ENCODE data around the gene ITCH. TPM values are rescaled to one million over a fixed set of nuclear protein-coding genes. Genes with fewer than 3 reads are reported as not detected.
"Not testable (repeated sequence)": the region's sequence is repeated elsewhere in the genome, so short reads cannot be mapped to it uniquely, and the experiment has no call there.

ITCH gene
- total and polyA plus RNA-seq, 7 donors, result 16.3 to 60.6 (median 50.2) TPM

DNA sequence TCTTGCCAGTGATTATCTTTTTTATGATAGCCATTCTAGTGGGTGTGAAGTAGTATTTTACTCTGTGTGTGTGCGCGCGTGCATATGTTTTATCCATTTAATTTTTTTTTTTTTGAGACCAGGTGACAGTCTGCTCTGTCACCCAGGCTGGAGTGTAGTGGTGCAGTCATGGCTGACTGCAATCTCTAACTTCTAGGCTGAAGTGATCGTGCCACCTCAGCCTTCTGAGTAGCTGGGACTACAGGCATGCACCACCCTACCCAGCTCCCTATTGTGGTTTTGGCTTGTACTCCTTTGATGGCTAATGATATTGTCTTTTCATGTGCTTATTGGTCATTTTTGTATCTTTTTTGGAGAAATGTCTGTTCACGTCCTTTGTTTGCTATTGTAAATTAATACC is 33.3 kb downstream of the ITCH start:
- intact Hi-C loops (cut with DNase I), result no loop called here
- Histone ChIP-seq H3K9me3 (no peaks in the 10 kb centered on the region), H3K27ac (no peak overlapping the region), H3K4me1 (peaks cover 0 to 24% (median 6%) of the 10 kb centered on the region in 4 donors), H3K4me3 (no peak overlapping the region), H3K36me3 (peaks cover 0 to 37% (median 3%) of the 10 kb centered on the region in 4 donors), H3K27me3 (no peaks in the 10 kb centered on the region)
- WGBS, 2 donors, result 80 to 88% methylated on average over 5 of the region's 5 CpGs
- TF ChIP-seq POLR2AphosphoS5 (IDR thresholded peaks at IDR 0.05), result no peak
- no peak for DNase-seq

DNA sequence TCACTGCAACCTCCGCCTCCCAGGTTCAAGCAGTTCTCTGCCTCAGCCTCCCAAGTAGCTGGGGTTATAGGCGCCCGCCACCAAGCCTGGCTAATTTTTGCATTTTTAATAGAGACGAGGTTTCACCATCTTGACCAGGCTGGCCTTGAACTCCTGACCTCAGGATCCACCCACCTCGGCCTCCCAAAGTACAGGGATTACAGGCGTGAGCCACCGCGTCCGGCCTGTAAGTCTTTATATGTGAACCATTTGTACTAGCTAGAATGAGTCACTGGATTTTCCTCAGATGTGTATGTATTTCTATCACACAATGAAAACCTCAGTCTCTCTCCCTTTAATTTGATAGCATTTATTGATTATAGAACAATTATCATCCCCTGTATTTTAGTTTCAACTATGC is 34.0 kb downstream of the ITCH start:
- no peak for DNase-seq
- H3K36me3 ChIP-seq, result peaks cover 0 to 37% (median 3%) of the 10 kb centered on the region in 4 donors
- H3K4me1 ChIP-seq, result peaks cover 0 to 26% (median 7%) of the 10 kb centered on the region in 4 donors
- intact Hi-C loops (cut with DNase I), result no loop called here
- H3K27me3 ChIP-seq, result no peaks in the 10 kb centered on the region
- H3K9me3 ChIP-seq, result no peaks in the 10 kb centered on the region
- 92 to 95% methylated on average over 9 of the region's 9 CpGs for WGBS, 2 donors
- TF ChIP-seq POLR2A (IDR thresholded peaks at IDR 0.05) (no peak), EP300 (IDR thresholded peaks at IDR 0.05) (no peak)
- H3K27ac ChIP-seq, result peak overlapping the region in 2 of 4 donors; percentile 13 to 44
- H3K4me3 ChIP-seq, result no peak overlapping the region

DNA sequence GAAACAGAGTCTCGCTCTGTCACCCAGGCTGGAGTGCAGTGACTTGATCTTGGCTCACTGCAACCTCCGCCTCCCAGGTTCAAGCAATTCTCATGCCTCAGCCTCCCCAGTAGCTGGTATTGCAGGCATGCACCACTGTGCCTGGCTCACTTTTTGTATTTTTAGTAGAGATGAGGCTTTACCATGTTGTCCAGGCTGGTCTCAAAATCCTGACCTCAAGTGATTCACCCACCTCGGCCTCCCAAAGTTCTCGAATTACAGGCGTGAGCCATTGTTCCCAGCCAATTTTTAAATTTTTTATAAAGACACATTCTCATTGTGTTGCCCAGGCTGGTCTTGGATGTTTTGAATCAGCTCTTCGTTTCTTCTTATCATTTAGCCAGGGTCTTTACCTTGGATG is 37.7 kb downstream of the ITCH start:
- WGBS, 2 donors, result 93 to 94% methylated on average over 6 of the region's 6 CpGs
- DNase-seq; H3K27ac ChIP-seq; H3K4me3 ChIP-seq; H3K36me3 ChIP-seq; H3K27me3 ChIP-seq; H3K9me3 ChIP-seq; intact Hi-C loops (cut with DNase I): not testable (repeated sequence)
- H3K4me1 ChIP-seq, result peaks cover 0 to 44% (median 19%) of the 10 kb centered on the region in 4 donors

DNA sequence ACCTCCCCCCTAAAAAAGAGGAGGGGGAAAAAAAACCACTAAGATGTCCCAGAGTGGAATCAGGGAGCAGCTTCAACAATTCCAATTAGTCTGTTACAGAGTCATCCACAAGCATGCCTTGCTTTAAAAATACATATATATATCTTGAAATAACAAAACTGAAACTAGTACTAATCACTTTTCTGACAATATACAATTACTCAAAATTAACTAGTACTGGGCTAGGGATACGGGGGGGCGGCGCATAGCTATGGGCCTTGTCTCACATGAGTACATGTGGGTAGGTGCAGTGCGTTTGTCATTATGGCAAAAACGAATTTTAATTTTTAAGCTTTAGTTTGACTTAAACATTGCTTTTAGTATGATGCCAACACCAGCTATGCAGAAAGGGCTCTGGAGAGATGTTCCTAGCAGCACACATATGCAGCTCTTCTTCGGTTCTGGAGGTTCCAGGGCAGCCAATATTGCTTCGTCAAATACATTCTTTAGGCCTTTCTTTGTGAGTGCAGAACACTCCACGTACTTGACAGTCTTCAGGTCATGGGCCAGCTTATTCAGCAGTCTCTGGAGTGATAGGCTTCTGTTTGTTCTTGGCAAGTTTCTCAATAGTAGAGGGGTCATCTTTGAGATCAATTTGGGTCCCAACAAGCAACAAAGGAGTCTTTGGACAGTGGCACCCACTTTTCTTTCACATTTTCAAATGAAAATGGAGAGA is 38.8 kb downstream of the ITCH start:
- TF ChIP-seq EP300 (IDR thresholded peaks at IDR 0.05) (no peak), POLR2AphosphoS5 (IDR thresholded peaks at IDR 0.05) (no peak), POLR2A (IDR thresholded peaks at IDR 0.05) (no peak)
- TF ChIP-seq, protein P1, sequence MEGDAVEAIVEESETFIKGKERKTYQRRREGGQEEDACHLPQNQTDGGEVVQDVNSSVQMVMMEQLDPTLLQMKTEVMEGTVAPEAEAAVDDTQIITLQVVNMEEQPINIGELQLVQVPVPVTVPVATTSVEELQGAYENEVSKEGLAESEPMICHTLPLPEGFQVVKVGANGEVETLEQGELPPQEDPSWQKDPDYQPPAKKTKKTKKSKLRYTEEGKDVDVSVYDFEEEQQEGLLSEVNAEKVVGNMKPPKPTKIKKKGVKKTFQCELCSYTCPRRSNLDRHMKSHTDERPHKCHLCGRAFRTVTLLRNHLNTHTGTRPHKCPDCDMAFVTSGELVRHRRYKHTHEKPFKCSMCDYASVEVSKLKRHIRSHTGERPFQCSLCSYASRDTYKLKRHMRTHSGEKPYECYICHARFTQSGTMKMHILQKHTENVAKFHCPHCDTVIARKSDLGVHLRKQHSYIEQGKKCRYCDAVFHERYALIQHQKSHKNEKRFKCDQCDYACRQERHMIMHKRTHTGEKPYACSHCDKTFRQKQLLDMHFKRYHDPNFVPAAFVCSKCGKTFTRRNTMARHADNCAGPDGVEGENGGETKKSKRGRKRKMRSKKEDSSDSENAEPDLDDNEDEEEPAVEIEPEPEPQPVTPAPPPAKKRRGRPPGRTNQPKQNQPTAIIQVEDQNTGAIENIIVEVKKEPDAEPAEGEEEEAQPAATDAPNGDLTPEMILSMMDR (IDR thresholded peaks at IDR 0.05), result no peak
- Histone ChIP-seq H3K4me3 (no peak overlapping the region), H3K27ac (no peak overlapping the region), H3K27me3 (no peaks in the 10 kb centered on the region), H3K36me3 (peaks cover 0 to 8% (median 0%) of the 10 kb centered on the region in 4 donors), H3K9me3 (no peaks in the 10 kb centered on the region), H3K4me1 (peaks cover 0 to 44% (median 19%) of the 10 kb centered on the region in 4 donors)
- no peak for DNase-seq
- intact Hi-C loops (cut with DNase I), result no loop called here
- 93% methylated on average over 8 of the region's 8 CpGs for WGBS, 2 donors

DNA sequence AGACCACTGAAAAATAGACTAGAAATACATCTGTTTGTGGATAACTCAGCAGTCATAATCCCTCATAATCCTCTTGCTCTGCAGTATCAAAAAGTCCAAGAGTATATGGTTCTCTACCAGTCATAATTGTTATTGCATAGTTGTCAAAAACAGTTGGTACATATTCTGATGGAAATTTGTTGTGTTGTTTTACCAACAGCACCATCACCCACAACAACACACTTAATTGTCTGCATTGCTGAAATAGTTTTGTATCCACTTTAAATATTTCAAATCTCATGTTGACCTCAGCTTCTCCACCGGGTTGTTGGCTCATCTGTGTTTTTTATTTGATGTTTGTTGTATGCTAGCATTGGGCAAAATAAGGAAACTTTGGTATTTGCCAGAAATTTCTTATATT is 39.4 kb downstream of the ITCH start:
- H3K27me3 ChIP-seq, result no peaks in the 10 kb centered on the region
- DNase-seq, result no peak
- H3K27ac ChIP-seq, result no peak overlapping the region
- no peak overlapping the region for H3K4me3 ChIP-seq
- TF ChIP-seq POLR2A (IDR thresholded peaks at IDR 0.05) (no peak), EP300 (IDR thresholded peaks at IDR 0.05) (no peak), POLR2AphosphoS5 (IDR thresholded peaks at IDR 0.05) (no peak)
- TF ChIP-seq, protein P1 (IDR thresholded peaks at IDR 0.05), result no peak
- intact Hi-C loops (cut with DNase I), result no loop called here
- H3K4me1 ChIP-seq, result peaks cover 0 to 43% (median 17%) of the 10 kb centered on the region in 4 donors
- 70 to 74% methylated on average over 1 of the region's 1 CpG for WGBS, 2 donors
- H3K9me3 ChIP-seq, result no peaks in the 10 kb centered on the region
- peaks cover 0 to 8% (median 0%) of the 10 kb centered on the region in 4 donors for H3K36me3 ChIP-seq

DNA sequence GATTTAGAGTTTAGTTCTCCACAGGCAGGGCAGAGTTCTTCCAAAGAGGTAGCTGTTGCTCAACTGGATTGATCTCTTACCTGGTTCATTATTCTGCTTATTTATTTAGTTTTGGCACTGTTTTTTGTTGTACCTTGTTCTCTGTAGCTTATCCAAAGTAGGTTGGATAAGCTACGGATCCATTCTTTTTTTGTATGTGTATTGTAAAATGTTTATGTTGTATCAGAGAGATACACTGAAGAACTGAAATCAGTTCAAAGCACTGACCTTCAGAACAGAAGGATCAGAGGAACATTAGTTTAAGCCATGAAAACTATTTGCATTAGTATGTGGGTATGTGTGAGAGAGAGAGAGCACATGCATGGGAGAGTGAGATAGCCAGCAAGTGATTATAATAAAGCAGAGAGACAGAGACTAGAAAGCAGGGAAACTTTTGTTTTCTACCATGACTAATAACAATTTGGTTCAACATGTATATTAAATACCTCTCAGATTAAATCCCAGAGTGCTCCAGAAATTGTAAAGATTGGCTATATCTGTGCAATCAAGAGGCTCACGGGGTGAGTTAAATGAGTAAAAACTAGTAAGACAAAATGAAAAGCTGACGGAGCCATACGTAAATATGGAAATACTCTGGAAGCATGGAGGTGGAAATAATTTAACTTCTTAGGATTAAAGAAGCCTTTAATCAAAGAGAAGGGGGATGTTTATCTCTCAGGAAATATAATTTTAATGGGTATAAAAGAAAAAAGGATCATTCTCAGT is 40.2 kb downstream of the ITCH start:
- peaks cover 0 to 35% (median 14%) of the 10 kb centered on the region in 4 donors for H3K4me1 ChIP-seq
- no peak overlapping the region for H3K4me3 ChIP-seq
- 89 to 93% methylated on average over 4 of the region's 4 CpGs for WGBS, 2 donors
- peaks cover 0 to 8% (median 0%) of the 10 kb centered on the region in 4 donors for H3K36me3 ChIP-seq
- no peaks in the 10 kb centered on the region for H3K9me3 ChIP-seq
- TF ChIP-seq POLR2AphosphoS5 (IDR thresholded peaks at IDR 0.05) (no peak), EP300 (IDR thresholded peaks at IDR 0.05) (no peak), POLR2A (IDR thresholded peaks at IDR 0.05) (no peak)
- TF ChIP-seq, protein P1 (IDR thresholded peaks at IDR 0.05), result no peak
- H3K27me3 ChIP-seq, result no peaks in the 10 kb centered on the region
- no peak overlapping the region for H3K27ac ChIP-seq
- DNase-seq, result no peak
- intact Hi-C loops (cut with DNase I), result no loop called here

All from sigmoid colon (tissue), 7 donors.